Effector CD4-positive, alpha-beta T cell (primary cell): ENCODE results near the gene NUDT19.
"Not testable (repeated sequence)": the region's sequence is repeated elsewhere in the genome, so short reads cannot be mapped to it uniquely, and the experiment has no call there.

Experiments used
- DNase-seq: peaks from one replicate; pipeline ENCODE4 v3.0.0-alpha.2; 2020

Gene NUDT19

GRCh38 chr19:32716203-32716602 is 24.6 kb downstream of the NUDT19 start:
- not testable (repeated sequence) for DNase-seq

DNA sequence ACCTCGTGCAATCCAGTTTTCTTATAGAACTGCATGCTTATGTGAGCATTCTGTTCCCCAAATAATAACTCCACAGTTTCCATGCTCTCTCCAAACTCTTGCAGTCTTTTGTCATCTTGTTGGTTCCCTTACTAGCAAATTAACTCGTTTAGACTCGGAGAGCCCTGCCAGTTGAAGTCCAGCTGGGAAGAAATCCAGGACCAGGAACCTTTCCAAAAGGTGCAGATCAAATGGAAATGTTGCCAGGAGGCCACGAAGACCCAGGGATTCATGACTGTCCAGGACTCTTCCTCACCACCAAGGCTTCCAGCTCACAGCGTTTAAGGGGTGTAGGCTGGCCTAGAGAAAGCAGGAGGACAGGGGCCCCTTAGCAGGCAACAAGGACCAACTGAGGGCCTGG is 25.9 kb downstream of the NUDT19 start:
- no peak for DNase-seq

DNA sequence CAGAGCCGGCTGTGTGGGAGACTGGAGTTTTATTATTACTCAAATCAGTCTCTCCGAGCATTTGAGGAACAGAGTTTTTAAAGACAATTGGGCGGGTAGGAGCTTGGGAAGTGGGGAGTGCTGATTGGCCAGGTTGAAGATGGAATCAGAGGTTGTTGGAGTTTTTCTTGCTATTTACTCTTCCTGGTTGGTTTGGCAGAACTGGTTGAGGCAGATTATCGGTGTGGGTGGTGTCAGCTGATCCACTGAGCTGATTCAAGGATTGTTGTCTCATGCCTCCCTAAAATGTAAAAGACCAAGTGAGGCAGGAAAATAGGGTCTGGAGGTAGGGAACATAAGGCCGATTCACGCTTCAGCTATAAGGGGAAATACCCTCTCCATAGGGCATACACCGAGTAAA is 26.7 kb downstream of the NUDT19 start:
- no peak for DNase-seq

DNA sequence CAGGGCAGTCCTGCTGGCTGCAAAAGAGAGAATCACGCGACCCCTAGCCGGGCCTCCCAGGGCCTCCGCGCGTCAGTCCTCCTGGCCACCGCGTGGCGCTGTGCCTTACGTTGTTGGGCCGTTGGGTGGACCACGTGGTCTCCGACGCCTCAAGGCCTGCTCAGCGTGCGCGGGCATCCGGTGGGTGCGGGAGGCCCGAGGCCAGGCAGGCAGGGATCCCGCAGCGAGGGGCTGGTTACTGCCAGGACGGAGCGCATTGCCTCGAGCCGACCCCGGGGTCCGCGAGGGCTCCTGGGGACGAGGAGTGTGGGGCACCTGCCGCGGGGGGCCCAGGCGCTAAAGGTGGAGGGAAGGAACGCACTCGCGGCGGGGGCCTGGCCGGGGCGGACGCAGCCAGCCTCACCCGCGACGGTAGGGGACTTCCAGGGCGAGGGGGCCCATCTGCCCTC is 28.0 kb downstream of the NUDT19 start, which contains the start of gene TDRD12:
Gene TDRD12, plus strand, starts transcription at position 157 of the 449 bp plus-strand sequence. CDS start 306 bp downstream, outside the sequence.
- DNase-seq: no peak

GRCh38 chr19:32720216-32720935 is 28.8 kb downstream of the NUDT19 start:
- DNase-seq: no peak

DNA sequence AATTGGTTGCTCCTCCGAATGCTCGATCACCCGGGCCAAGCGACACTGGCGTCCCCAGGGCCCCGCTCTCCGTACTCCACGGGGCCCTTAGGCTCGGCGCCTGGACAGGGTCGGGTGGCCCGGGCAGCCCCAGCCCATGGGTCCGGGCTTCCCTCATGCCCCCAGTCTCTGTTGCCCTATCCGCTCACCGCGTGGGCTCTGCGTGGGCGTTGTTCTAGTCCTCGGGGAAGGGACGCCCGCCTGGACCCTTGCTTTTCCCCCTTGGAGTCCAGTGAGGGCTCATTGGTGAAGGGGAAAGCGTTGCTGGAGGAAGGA is 29.3 kb downstream of the NUDT19 start:
- DNase-seq: no peak

DNA sequence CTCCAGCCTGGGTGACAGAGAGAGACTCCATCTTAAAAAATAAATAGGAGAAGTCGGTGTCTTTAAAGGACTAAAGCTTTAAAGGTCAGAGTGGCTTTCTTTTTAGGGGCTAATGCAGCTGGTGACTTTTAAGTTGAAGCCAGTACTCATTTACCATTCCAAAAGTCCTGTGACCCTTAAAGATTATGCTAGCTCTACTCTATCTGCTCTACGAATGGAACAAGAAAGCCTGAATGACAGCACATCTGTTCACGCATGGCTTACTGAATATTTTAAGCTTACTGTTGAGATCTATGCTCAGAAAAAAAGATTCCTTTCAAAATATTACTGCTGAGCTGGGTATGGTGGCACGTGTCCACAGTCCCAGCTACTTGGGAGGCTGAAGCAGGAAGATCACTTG is 44.3 kb downstream of the NUDT19 start:
- no peak for DNase-seq

DNA sequence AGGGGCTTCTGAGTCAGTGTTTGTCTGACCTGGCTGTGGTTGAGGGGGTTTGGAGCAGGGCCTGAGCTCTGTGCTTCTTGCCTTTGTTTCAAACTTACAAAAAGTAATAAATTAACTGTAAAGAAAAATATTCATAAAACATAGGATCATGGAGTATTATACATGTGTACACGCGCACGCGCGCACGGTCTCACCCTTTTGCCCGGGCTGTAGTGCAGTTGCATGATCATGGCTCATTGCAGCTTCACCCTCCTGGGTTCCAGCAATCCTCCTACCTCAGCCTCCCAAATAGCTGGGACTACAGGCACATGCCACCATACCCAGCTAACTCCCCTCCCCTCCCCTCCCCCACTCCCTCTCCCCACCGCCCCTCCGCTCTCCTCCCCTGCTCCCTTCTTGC is 51.4 kb downstream of the NUDT19 start:
- DNase-seq: no peak

DNA sequence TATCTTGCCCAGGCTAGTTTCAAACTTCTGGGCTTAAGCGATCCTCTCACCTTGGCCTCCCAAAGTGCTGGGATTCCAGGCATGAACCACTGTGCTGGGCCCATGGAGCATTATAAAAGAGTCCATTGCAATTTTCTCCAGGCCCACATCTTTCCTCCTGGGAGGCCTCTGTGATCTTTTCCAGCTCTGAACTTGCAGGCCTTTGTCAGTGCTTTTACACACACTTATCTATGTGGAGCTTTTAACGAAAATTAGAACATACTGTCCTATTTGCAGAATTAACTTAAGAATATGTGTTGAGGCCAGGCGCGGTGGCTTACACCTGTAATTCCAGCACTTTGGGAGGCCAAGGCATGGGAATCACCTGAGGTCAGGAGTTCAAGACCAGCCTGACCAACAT is 51.8 kb downstream of the NUDT19 start:
- DNase-seq: no peak

GRCh38 chr19:32744555-32745325 is 53.1 kb downstream of the NUDT19 start:
- no peak for DNase-seq

- DNase-seq: peak; percentile 21
Measured at GRCh38 chr19:32745594-32746251, 54.1 kb downstream of the NUDT19 start.

DNA sequence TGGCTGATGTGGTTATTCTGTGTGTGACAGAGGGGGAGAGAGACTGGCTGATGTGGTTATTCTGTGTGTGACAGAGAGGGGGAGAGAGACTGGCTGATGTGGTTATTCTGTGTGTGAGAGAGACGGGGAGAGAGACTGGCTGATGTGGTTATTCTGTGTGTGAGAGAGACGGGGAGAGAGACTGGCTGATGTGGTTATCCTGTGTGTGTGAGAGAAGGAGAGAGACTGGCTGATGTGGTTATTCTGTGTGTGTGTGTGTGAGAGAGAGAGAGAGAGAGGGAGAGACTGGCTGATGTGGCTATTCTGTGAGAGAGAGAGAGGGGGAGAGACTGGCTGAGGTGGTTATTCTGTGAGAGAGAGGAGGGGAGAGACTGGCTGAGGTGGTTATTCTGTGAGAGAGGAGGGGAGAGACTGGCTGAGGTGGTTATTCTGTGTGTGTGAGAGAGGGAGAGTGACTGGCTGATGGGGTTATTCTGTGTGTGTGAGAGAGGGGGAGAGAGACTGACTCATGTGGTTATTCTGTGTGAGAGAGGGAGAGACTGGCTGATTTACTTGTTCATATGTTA is 55.1 kb downstream of the NUDT19 start:
- DNase-seq: peak; percentile 38

GRCh38 chr19:32748497-32748896 is 56.9 kb downstream of the NUDT19 start:
- no peak for DNase-seq

GRCh38 chr19:32748948-32749347 is 57.3 kb downstream of the NUDT19 start:
- DNase-seq: no peak

GRCh38 chr19:32749361-32749760 is 57.7 kb downstream of the NUDT19 start:
- DNase-seq: no peak

DNA sequence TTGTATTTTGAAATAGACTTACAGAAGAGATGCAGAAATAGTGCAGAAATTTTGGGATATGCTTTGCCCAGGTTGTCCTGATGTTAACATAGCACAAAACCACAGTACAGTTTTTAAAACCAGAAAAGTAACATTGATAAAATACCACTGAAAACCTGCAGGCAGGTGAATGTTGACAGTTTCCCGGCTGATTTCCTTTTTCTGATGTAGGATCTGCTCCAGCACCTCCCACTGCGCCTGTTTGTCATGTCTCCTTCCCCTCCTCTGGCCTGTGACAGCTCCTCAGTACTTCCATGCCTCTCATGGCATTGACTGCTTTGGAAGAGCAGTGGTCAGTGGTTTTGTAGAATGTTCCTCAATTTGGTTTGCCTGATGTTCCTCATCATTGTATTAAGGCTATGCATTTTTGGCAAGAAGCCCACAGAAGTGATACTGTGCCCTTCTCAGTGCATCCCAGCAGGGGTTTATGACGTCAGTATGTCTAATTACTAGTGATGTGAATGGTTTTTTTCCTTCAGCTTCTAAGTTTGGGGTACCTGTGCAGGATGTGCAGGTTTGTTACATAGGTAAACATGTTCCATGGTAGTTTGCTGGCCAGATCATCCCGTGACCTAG is 58.9 kb downstream of the NUDT19 start:
- no peak for DNase-seq

DNA sequence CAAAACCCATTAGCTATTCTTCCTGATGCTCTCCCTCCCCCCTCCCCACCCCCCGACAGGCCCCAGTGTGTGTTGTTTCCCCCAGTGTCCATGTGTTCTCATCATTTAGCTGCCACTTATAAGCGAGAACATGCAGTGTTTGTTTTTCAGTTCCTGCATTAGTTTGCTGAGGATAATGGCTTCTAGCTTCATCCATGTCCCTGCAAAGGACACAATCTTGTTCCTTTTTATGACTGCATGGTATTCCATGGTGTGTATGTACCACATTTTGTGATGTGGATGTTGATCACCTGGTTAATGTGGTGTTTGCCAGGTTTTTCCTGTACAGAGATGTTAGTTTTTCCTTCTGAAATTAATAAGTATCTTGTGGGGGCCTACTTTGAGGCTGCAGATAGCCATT is 59.4 kb downstream of the NUDT19 start:
- DNase-seq: no peak

GRCh38 chr19:32757189-32757588 is 65.6 kb downstream of the NUDT19 start:
- DNase-seq: no peak
